GM21528 (cell line): Measurements from ENCODE around the gene CETN1.

Experiments used
- ATAC-seq: cut with Tn5 transposase; IDR thresholded peaks from one replicate; pipeline ENCODE4 v1.9.1; 2021; ENCODE audit warnings: mild to moderate bottlenecking, moderate library complexity; ENCODE audit not compliant: unreplicated experiment, low FRiP score

CETN1 gene

DNA sequence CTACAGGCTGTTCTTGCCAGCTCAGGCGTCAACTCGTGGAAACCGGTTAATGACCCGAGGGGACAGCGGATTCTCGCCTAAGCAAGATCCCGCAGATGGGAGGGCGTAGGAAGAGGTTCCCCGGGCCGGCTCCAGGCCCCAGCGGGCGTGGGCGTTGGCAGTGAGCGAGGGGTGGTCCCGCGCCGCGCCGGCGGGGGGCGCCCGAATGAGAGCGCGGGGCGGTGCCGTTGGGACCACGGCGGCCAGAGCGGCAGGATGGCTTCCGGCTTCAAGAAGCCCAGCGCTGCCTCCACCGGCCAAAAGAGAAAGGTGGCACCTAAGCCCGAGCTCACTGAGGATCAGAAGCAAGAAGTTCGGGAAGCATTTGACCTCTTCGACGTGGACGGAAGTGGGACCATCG is at the start of gene CETN1:
TSS of gene CETN1 (plus strand) at position 227 of the 400 bp plus-strand sequence. CDS start at position 256, 29 bp downstream.
- no peak for ATAC-seq

DNA sequence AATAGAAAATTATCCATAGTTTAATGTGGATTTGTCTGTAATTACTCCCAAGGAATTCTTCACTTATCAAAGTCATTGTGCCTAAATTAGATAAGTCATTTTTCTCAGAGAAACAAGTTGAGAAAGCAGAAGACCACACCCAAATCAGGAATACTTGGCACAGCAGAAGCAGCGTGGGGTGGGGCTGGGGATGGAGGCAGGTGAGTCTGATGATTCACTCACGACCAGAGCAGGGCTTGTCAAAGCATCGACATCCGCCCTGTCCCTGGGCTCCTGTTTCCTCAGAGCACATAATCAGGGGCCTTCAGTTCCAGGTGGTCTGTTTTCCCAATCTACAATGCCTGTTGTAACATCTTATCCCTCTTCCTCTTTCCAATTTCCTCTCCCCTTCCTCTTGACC is 48.2 kb upstream of the CETN1 start:
- ATAC-seq: no peak

DNA sequence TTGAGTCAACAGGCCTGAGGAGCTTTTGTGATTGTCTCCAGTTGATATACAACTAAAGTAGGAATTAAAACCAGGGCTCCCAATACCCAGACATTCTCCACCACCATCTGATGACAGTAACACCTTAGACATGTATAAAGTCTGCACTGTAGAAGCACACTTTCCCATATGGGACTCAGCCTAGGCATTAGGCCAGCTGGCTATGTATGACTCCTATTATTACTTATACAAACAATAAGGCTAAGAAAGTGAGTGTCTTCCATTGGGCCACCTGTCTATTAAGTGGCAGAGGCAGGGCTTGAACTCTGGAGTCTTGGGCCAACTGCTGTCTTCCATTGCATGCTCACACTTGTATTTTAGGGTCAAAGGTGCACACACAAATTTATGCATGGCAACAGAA is 47.5 kb upstream of the CETN1 start:
- ATAC-seq: no peak

DNA sequence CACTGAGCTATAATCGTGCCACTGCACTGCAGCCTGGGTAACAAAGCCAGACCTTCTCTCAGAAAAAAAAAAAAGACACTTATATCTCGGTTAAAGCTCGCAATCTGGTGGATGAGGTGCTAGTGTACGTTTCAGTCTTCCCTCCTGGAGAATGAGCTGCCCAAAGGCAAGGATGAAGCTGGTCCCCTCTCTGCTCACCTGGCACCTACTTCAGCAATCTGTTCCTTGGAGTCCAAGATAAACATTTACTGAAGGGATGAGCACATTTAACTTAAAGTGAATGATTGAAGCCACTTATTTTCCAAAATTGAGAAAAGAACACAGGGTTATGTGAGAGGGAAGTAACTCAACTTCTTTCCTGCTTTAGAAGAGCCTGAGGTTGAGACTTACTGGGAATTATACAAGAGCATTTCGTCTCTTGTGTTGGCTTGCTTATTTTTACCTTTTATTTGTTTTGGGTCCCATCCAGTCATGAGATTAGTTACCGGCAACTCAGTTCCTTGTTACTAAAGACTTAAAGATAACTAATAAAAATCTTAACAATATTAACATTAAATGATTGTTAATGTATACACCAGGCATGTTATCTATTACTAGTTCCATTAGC is 46.1 kb upstream of the CETN1 start:
- no peak for ATAC-seq

DNA sequence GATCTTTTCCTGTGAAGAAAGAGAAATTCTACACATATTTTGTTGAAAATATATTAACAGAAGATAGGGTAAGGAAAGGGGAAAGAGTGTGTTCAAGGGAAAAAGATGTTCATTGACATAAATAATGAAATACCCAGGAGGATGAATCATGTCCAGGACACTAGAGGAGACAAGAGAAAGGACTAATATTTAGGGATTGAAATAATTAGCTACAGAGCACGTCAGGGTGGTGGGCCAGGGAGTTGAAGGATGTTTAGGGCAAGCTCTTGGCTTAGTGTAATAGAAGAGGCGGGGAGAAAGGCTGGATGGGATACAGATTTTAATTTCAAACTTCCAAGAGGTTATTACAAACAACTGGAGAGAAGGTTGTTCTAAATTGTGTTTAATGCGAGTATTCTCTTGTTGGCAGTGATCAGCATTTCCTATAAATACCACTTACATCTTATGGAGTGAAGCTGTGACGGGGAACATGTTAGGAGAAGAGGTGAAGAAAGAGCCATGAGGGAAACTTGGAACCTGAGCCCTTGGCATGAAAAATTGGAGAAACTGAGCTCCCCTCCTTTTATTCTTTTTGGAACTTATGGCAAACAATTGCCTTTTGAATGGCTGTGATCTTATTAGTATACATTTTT is 36.6 kb upstream of the CETN1 start:
- no peak for ATAC-seq

DNA sequence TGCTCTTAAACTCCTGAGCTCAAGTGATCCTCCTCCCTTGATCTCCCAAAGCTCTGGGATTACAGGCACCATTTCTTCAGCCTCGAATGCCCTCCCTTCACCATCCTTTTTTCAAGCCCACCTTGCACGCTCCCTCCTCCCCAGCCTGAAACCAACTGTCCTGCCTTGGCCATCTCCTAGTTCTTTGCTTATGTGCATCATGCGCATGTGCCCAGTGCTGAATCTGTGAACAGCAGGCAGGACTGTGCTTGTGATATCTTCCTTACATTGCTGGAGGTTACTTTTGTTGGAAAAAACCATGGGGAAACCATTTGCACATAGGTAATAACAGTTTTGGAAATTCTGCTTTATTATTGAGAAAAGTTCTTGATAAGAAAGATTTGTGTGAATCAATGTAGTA is 30.2 kb upstream of the CETN1 start:
- ATAC-seq: no peak

DNA sequence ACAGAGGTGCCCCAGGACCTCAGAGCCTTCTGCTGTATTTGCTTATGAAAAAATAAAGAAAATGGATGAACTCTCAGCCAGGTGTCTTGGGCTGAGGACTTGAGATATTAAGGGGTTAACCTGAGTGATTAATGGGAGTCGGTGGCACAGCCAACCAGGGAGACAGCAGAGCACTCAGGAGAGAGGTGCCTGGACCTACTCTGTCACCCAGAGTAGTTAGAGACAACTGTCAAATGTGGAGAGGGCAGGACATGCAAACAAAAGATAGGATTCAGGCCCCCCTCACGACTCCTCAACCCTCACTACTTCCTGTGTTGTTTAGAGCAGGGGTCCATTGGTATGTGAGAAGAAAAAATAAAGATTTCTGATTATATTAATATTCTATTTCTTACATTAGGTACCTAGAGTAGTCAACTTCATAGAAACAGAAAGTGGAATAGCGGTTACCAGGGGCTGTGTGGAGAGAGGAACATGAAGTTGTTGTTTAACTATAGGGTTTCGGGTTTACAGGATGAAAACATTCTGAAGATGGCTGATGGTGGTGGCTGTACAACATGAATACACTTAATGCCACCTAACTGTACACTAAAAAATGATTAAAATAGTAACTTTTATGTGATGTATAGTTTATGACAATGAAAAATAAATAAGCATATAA is 28.6 kb upstream of the CETN1 start:
- ATAC-seq: peak; percentile 92

DNA sequence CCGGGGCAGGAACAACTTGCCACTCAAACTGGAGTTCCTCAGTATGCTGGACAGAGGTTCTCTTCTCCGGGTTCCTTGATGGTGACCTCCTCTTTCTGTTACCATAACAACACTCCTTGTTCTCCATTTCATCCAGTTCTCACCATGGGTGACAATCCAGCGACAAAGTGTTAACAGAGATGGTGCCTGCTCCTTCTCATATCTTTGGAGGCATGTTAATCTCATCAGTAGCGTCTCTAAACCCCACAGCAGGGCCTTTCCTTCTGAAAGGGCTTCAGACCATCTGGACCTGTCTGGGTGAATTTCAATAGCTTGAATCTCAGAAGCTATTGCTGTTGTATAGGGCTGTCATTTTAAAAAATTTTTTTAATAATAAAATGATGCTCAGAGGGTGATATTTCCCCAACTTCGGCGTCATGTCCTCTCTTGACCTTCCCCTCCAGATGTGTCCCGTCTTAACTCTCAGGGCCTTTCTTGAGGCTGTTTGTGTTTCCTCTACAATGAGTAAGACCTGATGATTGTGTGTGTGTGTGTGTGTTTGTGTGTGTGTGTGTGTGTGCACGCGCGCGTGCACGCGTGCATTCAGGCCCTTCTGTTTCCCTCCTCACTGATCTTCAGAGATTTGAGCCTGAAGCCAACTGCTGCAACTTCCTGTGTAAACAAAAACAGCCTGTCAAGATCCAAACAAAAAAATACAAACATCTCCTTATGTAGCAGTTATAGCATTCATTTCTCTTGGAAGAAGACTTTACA is 24.3 kb upstream of the CETN1 start:
- ATAC-seq: no peak

DNA sequence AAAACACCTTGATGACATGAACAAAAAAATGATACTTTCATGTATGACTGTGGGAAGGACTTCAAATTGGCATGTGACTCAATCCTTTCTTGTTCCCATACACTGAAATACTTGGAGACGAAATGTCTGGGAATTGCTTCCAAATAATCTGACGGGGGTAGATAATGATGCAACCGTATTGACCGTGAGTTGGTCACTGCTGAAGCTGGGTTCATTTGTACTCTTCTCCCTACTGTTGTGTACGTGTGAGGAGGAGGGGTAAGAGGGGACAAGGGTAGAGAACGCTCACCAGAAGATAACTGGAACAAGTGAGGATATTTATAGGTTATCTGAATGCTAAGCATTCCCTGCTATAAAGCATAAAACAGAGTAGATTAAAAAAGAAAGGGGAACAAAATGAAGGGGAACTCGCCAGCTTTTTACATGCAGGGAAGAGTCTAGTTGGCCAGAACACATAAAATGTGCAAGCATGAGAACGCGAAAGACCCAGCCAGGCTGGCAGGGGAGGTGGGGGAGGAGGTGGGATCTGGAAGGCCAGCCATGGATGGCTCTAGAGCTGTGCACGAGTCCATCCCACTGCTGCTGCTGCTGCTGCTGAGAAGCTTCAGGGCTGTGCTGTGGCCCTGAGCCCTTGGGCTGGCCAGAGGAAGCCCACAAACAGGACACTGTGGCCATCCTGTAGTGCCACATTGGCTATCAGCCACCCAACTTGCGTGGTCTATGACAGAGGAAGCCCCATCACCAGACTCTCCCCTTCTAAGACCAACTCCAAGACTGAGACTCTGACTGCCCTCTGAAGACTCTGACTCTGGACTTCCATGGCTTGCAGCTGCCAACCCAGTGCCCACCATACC is 15.2 kb upstream of the CETN1 start:
- no peak for ATAC-seq

DNA sequence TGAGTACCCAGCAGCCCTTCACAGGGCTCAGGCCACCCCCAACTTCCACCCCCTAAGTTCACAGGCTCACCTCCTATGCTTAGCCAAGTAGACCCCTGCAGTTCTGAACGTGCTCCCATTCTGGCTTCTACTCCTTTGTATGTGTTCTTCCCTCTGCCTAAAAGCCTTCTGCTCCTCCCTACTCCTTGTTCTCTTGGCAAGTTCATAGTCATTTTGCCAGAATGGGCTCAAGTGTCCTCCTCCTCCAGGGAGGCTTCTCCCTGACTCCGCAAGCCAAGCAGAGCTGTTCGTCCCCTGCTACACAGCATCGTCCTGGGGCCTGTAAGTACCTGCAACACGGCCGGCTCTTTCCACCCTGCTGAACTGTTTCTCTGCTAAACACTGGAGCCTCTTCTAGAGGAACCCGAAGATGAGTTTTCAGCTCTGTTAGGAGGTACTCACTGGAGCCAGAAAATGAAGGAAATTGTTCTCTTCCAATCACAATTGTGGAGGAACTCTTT is 14.6 kb upstream of the CETN1 start:
- ATAC-seq: no peak

DNA sequence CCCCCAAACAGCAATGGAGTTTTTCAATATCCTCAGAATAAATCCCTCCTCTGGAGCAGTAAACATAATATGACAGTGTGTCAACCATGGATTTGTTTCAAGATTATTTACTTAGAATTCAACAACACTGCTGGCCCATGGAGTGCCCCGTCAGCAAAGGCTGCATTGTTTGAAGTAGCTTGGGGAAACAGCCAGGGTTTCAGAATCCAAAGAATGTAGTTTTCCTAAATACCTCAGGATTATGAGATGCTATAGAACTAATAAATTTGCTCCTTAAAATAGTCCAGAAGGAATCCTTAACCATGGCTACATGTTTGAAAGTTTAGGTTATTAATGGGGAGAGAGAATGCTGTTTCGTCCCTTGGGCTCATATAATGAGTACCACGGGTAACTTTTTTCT is 13.1 kb upstream of the CETN1 start:
- ATAC-seq: no peak

DNA sequence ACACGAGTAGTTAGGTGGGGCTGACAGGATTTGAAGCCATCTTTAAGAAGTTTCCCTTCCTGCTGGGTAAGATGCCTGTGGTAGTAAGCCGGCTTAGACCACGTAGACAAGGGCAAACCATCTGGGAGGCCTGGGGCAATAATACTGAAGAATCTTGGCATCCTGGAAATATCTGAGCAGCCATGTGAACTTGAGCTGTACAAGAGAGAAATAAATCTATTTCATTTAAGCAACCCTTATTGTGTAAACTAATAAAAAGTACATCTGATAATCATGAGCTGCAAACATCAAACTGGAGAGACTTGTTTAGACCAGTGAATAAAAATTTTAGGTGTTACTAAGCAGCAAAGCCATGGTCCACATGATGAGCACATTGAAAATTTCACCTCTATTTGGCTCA is 11.4 kb upstream of the CETN1 start:
- no peak for ATAC-seq

DNA sequence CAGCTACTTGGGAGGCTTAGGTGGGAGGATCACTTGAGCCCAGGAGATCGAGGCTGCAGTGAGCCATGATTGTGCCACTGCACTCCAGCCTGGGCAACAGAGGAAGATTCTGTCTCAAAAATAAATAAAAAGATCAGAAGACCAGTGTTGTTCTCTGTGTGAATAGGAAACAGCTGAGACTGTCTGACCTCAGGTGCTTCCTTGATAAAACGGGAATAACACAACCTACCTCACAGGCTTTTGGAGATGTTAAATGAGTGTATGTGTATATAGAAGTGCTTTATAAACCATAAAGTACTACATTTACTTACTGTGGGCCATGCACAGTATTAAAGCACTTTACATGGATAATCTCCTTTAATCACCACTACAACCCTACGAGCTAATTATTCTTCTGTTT is 9.9 kb upstream of the CETN1 start:
- no peak for ATAC-seq

DNA sequence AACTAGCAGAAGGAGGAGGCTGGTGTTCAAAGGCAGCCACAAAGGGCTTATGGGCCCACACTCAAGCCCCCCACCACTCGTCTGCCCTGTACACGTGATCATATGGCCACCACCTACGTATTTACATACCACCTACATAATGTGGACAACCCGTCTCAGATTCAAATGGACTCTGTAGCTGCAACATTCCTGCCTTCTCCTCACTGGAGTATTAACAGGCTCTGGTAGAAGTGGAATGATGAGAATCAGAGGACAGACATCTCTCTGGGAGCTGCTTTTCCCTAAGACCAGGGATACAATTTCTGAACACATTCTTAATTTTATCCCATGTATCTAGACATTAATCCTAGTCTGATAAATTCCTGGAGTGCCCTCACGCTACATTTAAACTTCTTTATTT is 9.5 kb upstream of the CETN1 start:
- ATAC-seq: no peak

DNA sequence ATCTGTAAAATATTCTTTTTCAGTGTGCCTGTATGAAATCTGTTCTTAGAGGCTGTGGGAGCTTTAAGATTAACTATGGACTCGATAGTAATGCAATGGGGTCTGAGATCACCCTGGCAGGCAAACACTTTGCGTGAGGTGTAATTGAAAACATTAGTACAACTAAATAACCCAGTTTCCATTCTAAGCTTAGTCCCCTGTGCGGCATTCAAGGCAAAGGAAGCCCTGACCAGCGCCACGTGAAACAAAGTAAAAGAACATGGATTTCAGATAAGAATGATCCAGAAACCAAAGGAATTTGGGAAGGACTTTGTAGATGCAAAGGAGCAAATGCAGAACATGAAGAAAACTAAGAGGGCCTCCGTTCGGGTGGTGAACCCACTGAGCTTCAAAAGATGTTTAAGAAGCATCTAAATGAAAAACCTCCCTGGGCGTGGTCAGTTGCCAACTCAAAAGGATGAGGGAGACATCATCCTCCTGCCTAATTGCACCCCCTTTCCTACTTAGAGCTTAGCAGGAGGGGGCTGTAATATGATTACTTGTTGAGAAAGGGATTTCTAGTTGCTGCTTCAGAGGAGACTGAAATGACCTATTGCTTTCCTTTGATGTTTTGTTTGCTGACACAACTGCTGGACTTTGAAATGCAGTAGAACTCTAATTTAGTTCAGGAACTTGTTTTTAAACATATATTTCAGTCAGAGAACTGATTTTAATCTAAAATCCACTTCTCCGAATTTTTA is 7.9 kb upstream of the CETN1 start:
- no peak for ATAC-seq

DNA sequence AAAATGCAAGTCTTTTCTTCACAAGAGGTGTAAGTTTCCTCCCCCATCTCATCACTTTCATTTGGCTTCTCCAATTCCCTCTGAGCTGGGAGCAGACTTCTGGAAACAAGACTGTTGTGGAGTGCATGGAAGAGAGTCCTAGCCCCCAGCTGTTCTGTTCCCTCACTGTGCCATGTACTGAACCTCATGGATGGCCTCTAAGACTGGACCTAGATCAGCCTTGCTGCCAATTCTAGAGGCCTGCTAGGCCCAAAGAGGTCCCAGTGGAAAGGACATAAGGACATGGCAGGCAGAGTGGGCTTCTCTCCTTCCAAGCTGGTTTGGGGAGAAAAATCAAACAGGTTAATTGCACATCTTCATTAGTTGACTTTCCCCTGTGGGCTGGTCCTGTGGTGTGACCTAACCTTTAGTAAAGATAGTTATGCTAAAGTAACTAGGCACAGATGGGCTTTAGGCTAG is 7.3 kb upstream of the CETN1 start:
- no peak for ATAC-seq

DNA sequence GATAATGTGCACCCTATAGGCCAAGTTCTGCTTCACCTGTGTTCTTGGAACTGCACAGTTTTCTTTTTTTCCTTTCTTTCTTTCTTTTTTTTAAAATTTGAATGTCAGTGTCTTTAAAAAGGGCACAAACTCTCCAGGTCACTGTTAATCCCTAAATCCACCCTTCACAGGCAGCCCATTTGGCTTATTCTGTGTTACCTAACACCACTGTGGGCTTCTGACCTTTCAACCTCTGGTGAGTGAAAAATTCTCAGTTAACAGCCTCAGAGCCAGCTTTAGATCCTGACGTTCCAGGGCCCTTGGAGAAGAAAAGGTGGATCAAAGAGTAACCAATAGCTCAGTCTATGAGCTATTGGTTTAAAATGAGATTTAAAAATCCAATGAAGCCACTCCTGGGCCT is 6.8 kb upstream of the CETN1 start:
- no peak for ATAC-seq

DNA sequence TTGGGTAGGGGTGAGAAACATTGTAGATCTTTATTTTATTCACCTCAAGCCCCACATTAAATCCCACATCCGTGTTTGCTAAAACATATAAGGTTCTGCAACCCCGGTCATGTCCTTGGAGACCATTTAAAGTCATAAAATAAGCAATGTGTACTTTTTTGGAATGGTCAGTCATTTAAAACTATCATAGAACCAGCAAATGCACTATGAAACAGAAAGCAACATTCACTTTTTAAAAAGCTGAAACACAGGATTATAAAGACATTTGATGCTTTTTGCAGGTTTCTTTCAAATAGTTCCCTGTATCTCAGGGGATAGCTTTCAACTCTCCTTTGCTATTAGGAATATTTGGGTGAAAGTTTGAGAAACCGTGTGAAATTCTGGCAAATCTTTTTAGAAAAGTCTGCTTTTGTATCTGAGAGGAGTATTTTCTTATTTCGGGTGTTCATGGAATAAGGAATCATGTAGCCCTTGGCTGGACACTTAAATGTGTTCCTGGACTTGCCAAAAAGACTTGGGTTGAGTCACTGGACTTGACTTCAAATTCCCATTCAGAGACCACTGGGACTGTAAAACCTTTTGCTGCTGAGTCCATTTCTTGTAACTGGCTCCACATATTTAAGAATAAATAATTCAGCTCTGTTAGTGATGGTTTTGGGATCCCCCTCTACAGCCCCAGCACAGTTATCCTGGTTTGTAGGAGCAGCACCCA is 5.9 kb upstream of the CETN1 start:
- ATAC-seq: no peak
